Large intestine (tissue), 3 donors: ENCODE measurements around the gene COMMD7. TPM values are rescaled to one million over a fixed set of nuclear protein-coding genes. Genes with fewer than 3 reads are reported as not detected.

ENCODE experiments used
- DNase-seq, 2 donors: peaks; one replicate each; pipeline versions ENCODE4 v3.0.0 to v3.0.0-alpha.2; 2013
- H3K27ac ChIP-seq: one replicate; pipeline ENCODE4 v1.5.1; 2013; ENCODE audit warnings: low read length
- H3K27me3 ChIP-seq: 2 replicates; pipeline ENCODE4 v1.6.1; 2013; ENCODE audit warnings: low read length; ENCODE audit not compliant: control insufficient read depth, insufficient read depth
- H3K36me3 ChIP-seq: 2 replicates; pipeline ENCODE4 v1.6.1; 2013; ENCODE audit warnings: low read length; ENCODE audit not compliant: control insufficient read depth, insufficient read depth
- H3K4me1 ChIP-seq: one replicate; pipeline ENCODE4 v1.6.1; 2013; ENCODE audit warnings: low read length; ENCODE audit not compliant: control insufficient read depth, insufficient read depth
- H3K4me3 ChIP-seq: one replicate; pipeline ENCODE4 v1.5.1; 2013; ENCODE audit warnings: low read length
- H3K9me3 ChIP-seq: one replicate; pipeline ENCODE4 v1.6.1; 2013; ENCODE audit warnings: mild to moderate bottlenecking, low read depth, low read length, moderate library complexity; ENCODE audit not compliant: control insufficient read depth
- WGBS: methylation state at CpG from one replicate; pipeline ENCODE4 v1.1.5; 2013; ENCODE audit warnings: low lambda C conversion rate; ENCODE audit not compliant: insufficient coverage; 5-methylcytosine and 5-hydroxymethylcytosine counted together
- polyA plus RNA-seq: library from polyadenylated mRNA; unstranded; fragments of 120-200 nt; gene quantifications from one replicate; pipeline ENCODE4 v1.2.1, GENCODE V29; 2013

The COMMD7 gene
- polyA plus RNA-seq, 1 donor, result 40.1 TPM

DNA sequence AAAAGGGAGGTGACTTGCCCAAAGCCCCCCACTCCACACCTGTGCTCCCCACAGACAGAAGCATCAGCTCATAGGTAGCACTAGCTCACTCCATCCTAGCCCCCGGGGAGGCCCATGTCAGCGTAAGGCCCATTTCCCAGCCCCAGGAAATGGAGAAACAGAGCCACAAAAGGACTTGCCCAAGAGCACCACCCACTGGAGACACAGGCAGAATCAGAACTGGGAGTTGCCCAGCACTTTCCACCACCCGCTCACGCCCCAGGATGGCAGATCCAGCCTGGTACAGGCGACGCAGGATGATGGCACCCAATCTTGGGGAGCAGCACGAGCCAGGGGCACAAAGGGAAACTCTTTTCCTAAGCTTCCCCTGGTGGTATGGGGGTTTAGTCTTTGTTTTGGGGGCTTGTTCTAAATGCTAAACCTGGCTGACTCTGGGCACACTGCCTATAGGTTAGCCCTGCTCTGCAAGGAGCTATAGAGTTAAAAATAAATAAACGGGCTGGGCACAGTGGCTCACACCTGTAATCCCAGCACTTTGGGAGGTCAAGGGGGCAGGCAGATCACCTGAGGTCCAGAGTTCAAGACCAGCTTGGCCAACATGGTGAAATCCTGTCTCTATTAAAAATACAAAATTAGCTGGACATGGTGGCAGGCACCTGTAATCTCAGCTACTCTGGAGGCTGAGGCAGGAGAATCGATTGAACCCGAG is 81.3 kb downstream of the COMMD7 start:
- no peaks in the 10 kb centered on the region for H3K36me3 ChIP-seq
- no CpG with 5 or more reads among the region's 10 CpGs for WGBS
- no peaks in the 10 kb centered on the region for H3K27me3 ChIP-seq
- no peak for DNase-seq
- no peak overlapping the region for H3K4me3 ChIP-seq
- no peak overlapping the region for H3K27ac ChIP-seq
- H3K4me1 ChIP-seq, result peaks cover 9% of the 10 kb centered on the region
- no peaks in the 10 kb centered on the region for H3K9me3 ChIP-seq

DNA sequence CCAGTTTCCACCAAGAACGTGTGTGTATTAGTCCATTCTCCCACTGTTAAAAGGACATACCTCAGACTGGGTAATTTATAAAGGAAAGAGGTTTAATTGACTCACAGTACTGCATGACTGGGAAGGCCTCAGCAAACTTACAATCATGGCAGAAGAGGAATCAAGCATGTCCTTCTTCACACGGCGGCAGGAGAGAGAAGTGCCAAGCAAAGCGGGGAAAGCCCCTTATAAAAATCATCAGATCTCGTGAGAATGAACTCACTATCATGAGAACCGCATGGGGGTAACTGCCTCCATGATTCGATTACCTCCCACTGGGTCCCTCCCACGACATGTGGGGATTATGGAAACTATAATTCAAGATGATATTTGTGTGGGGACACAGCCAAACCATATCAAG is 82.6 kb downstream of the COMMD7 start:
- Histone ChIP-seq H3K9me3 (no peaks in the 10 kb centered on the region), H3K4me3 (no peak overlapping the region), H3K27ac (no peak overlapping the region), H3K4me1 (peaks cover 7% of the 10 kb centered on the region), H3K36me3 (no peaks in the 10 kb centered on the region), H3K27me3 (no peaks in the 10 kb centered on the region)
- no CpG with 5 or more reads among the region's 8 CpGs for WGBS
- no peak for DNase-seq

DNA sequence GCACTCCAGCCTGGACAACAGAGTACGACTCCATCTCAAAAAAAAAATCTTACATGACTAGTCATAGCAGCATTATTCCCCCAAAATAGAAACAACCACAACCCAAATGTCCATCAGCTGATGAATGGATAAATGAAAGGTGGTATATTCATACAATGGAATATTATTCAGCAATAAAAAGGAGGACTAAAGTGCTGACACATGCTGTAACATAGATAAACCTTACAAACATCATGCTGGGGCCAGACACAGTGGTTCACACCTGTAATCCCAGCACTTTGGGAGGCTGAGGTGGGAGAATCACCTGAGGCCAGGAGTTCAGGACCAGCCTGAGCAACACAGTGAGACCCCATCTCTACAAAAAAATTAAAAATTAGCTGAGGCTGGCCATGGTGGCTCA is 86.4 kb downstream of the COMMD7 start:
- no peaks in the 10 kb centered on the region for H3K27me3 ChIP-seq
- no peaks in the 10 kb centered on the region for H3K9me3 ChIP-seq
- no CpG with 5 or more reads among the region's 1 CpG for WGBS
- DNase-seq, result no peak
- H3K36me3 ChIP-seq, result no peaks in the 10 kb centered on the region
- no peak overlapping the region for H3K4me3 ChIP-seq
- no peak overlapping the region for H3K27ac ChIP-seq
- no peaks in the 10 kb centered on the region for H3K4me1 ChIP-seq

DNA sequence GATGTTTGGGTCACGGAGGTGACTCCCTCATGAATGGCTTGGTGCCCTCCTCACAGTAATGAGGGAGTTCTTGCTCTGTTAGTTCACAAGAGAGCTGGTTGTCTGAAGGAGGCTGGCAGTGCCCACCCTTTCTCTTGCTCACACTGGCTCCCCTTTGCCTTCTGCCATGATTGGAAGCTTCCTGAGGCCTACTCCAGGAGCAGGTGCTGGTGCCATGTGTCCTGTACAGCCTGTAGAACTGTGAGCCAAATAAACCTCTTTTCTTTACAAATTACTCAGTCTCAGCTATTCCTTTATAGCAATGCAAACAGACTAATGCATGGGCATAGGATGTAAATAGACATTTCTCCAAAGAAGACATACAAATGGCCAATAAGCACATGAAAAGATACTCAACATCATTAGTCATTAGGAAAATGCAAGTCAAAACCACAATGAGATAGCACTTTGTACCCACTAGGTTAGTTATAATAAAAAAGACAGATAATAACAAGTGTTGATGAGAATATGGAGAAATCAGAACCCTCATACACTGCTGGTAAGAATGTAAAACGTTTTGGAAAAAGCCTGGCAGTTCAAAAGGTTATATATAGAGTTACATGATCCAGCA is 87.3 kb downstream of the COMMD7 start:
- Histone ChIP-seq H3K27me3 (no peaks in the 10 kb centered on the region), H3K9me3 (no peaks in the 10 kb centered on the region), H3K36me3 (no peaks in the 10 kb centered on the region), H3K4me1 (no peaks in the 10 kb centered on the region), H3K4me3 (no peak overlapping the region), H3K27ac (no peak overlapping the region)
- 43% methylated on average over 1 of the region's 2 CpGs for WGBS
- no peak for DNase-seq

DNA sequence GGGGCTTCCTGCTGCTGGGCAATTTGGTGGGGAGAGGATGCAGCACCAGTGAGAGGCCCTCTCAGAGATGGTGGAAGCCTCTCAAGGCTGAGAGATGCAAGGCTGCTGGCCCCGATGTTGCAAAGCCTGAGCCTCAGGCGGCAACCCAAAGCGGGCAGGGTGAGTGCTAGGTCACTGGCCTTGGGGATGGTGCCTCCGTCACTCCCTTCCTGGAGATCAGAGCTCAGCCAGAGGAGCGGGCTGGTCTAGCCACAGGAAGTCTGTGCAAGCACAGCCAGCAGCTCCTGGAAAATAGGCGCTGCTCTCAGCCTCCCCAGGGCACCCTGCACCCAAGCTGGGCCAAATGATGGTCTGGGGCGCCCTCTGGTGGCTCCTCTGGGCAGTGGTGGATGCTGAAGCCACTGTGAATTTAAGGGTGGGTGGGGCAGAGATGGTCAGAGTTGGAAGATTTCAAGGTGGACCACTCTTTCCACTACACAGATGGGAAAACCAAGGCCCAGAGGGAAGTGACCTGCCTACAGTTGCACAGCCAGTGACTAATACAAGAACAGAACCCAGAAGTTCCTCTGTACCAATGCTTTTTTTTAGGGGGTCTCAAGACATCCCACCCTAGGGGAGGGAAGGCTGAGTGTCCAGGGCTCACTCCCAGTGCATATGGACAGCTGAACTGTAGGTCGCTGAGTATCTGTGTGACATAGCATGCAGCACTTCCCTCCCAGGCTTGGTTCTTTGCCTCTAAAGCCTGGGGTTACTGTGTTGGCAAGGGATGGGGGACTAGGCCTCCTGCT is 90.3 kb downstream of the COMMD7 start:
- H3K27me3 ChIP-seq, result no peaks in the 10 kb centered on the region
- no peaks in the 10 kb centered on the region for H3K36me3 ChIP-seq
- no peaks in the 10 kb centered on the region for H3K9me3 ChIP-seq
- WGBS, result no CpG with 5 or more reads among the region's 8 CpGs
- H3K27ac ChIP-seq, result no peak overlapping the region
- no peaks in the 10 kb centered on the region for H3K4me1 ChIP-seq
- peak; percentile 70 to 76 for DNase-seq
- H3K4me3 ChIP-seq, result no peak overlapping the region

Other genes starting within 250 kb of the COMMD7 start
- 81.7 TPM for gene NOL4L, start 158.1 kb downstream of the COMMD7 start, polyA plus RNA-seq
- gene C20orf203, start 69.5 kb downstream of the COMMD7 start, polyA plus RNA-seq, result 0.07 TPM
- gene DNMT3B, start 18.9 kb upstream of the COMMD7 start, polyA plus RNA-seq, result 2.4 TPM
- gene MAPRE1, start 76.5 kb upstream of the COMMD7 start, polyA plus RNA-seq, result 85.1 TPM
- gene EFCAB8, start 115.5 kb upstream of the COMMD7 start, polyA plus RNA-seq, result 0.25 TPM